ENCODE measurements around the gene ERBB4.

GRCh38 chr2:212154477-212154878 is 384.1 kb downstream of the ERBB4 start:
- TF ChIP-seq GLIS3 (CRISPR knock-in tag; IDR thresholded peaks at IDR 0.05) (no peak), CSRNP3 (CRISPR knock-in tag; IDR thresholded peaks at IDR 0.05) (no peak), PATZ1 (CRISPR knock-in tag; IDR thresholded peaks at IDR 0.05; ENCODE audit: borderline replicate concordance) (no peak), ARNTL (CRISPR knock-in tag; IDR thresholded peaks at IDR 0.05; ENCODE audit: borderline replicate concordance, low read depth) (no peak), ZC3H10 (CRISPR knock-in tag; IDR thresholded peaks at IDR 0.05) (no peak), RARB (CRISPR knock-in tag; IDR thresholded peaks at IDR 0.05) (no peak), CREB5 (CRISPR knock-in tag; IDR thresholded peaks at IDR 0.05; ENCODE audit: low read depth) (no peak), ESRRG (CRISPR knock-in tag; IDR thresholded peaks at IDR 0.05) (no peak), ZFP3 (CRISPR knock-in tag; IDR thresholded peaks at IDR 0.05) (no peak)

All from SK-N-SH treated with all-trans-retinoic acid at 6 μM for 48 hours (cell line).